ENCODE measurements around the gene HMGN1. TPM values are rescaled to one million over a fixed set of nuclear protein-coding genes. Genes with fewer than 3 reads are reported as not detected.

Gene HMGN1
- total and polyA plus RNA-seq, 4 donors = 34.6 to 92.3 (median 55.0) TPM

DNA sequence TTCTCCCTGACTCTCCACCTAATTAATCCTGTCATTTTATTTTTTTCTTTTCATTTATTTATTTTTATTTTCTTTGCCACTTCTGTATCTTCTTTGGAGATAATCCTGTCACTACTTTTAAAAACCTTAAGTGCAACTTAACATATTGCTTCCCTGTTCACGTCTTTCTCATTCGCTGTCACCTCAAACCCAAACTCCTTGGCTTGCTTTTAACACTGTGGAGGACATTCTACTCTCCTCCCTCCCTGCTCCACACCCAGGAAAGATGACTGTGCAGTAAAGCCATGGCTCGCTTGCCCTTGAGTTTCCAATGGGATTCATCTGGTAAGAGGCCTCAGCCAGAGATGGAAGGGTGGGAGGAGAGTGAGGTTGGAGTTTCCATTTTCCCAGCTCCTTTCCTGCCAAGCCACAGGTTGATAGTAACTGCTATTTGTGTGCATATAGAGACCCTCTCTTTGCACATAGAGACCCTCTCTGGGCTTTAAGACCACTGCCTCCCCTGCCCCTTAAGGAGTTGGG is 29.0 kb downstream of the HMGN1 start:
- Histone ChIP-seq H3K9ac (ENCODE audit: low read depth in 1 of 2, low read length in 2 of 2) (no peak overlapping the region), H3K9me3 (ENCODE audit: control insufficient read depth in 4 of 4, low read length in 3 of 4) (no peaks in the 10 kb centered on the region), H3K4me3 (ENCODE audit: low read depth in 1 of 3, low read length in 3 of 3) (no peak overlapping the region), H3K27me3 (ENCODE audit: control insufficient read depth in 4 of 4, insufficient read depth in 4 of 4, low read length in 3 of 4) (no peaks in the 10 kb centered on the region), H3K4me1 (ENCODE audit: control insufficient read depth in 4 of 4, insufficient read depth in 4 of 4, low read length in 3 of 4) (peaks cover 0 to 9% (median 2%) of the 10 kb centered on the region in 4 donors), H3K36me3 (ENCODE audit: control insufficient read depth in 4 of 4, insufficient read depth in 3 of 4, low read depth in 1 of 4, low read length in 3 of 4) (no peaks in the 10 kb centered on the region), H3K27ac (ENCODE audit: low read depth in 1 of 2, low read length in 2 of 2) (no peak overlapping the region)
- TF ChIP-seq FOXA2 (IDR thresholded peaks at IDR 0.05) (no peak), JUND (IDR thresholded peaks at IDR 0.05) (no peak), HNF4A (conservative IDR thresholded peaks at IDR 0.05) (no peak), SP1 (IDR thresholded peaks at IDR 0.05) (no peak)
- TF ChIP-seq, protein P1, sequence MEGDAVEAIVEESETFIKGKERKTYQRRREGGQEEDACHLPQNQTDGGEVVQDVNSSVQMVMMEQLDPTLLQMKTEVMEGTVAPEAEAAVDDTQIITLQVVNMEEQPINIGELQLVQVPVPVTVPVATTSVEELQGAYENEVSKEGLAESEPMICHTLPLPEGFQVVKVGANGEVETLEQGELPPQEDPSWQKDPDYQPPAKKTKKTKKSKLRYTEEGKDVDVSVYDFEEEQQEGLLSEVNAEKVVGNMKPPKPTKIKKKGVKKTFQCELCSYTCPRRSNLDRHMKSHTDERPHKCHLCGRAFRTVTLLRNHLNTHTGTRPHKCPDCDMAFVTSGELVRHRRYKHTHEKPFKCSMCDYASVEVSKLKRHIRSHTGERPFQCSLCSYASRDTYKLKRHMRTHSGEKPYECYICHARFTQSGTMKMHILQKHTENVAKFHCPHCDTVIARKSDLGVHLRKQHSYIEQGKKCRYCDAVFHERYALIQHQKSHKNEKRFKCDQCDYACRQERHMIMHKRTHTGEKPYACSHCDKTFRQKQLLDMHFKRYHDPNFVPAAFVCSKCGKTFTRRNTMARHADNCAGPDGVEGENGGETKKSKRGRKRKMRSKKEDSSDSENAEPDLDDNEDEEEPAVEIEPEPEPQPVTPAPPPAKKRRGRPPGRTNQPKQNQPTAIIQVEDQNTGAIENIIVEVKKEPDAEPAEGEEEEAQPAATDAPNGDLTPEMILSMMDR (IDR thresholded peaks at IDR 0.05; ENCODE audit: low read depth, low read length, missing input control) = no peak
- TF ChIP-seq, protein P2, sequence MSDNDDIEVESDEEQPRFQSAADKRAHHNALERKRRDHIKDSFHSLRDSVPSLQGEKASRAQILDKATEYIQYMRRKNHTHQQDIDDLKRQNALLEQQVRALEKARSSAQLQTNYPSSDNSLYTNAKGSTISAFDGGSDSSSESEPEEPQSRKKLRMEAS (IDR thresholded peaks at IDR 0.05) = no peak
- DNase-seq (ENCODE audit: low spot score) = no peak
- 95% methylated on average over 3 of the region's 3 CpGs for WGBS

DNA sequence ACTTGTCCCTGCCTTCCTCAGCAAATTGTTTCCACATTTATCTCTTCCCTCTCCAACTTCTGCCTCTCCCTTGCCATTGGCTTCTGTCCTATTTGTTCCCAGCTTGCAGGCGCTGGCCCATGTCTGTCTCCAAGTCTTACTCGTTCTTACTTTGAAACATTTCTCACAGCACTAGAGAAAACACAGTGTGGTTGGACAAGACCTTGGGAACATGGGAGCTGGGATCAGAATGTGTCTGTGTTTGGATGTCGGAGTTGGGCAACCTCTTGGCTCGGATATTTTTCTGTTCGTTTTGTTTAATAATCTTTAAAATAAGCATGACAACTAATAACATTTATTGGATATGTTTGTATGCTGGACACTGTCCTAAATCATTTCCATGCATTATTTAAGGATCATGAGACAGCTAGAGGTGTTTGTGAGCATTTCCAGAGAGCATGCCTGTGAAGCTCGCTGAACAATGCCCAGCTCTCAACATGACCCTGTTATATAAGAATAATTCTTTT is 29.6 kb downstream of the HMGN1 start:
- Histone ChIP-seq H3K4me1 (ENCODE audit: control insufficient read depth in 4 of 4, insufficient read depth in 4 of 4, low read length in 3 of 4) (peaks cover 0 to 15% (median 5%) of the 10 kb centered on the region in 4 donors), H3K27ac (ENCODE audit: low read depth in 1 of 2, low read length in 2 of 2) (no peak overlapping the region), H3K4me3 (ENCODE audit: low read depth in 1 of 3, low read length in 3 of 3) (no peak overlapping the region), H3K9me3 (ENCODE audit: control insufficient read depth in 4 of 4, low read length in 3 of 4) (no peaks in the 10 kb centered on the region), H3K9ac (ENCODE audit: low read depth in 1 of 2, low read length in 2 of 2) (no peak overlapping the region), H3K36me3 (ENCODE audit: control insufficient read depth in 4 of 4, insufficient read depth in 3 of 4, low read depth in 1 of 4, low read length in 3 of 4) (no peaks in the 10 kb centered on the region), H3K27me3 (ENCODE audit: control insufficient read depth in 4 of 4, insufficient read depth in 4 of 4, low read length in 3 of 4) (no peaks in the 10 kb centered on the region)
- no peak for TF ChIP-seq GABPA (IDR thresholded peaks at IDR 0.05 in 1 of 2, conservative IDR thresholded peaks at IDR 0.05 in 1 of 2)
- no peak for TF ChIP-seq SP1 (IDR thresholded peaks at IDR 0.05)
- no peak for TF ChIP-seq RXRA (IDR thresholded peaks at IDR 0.05)
- TF ChIP-seq RAD21 (IDR thresholded peaks at IDR 0.05) = no peak
- no peak for TF ChIP-seq HNF4G (IDR thresholded peaks at IDR 0.05)
- TF ChIP-seq, protein P3, sequence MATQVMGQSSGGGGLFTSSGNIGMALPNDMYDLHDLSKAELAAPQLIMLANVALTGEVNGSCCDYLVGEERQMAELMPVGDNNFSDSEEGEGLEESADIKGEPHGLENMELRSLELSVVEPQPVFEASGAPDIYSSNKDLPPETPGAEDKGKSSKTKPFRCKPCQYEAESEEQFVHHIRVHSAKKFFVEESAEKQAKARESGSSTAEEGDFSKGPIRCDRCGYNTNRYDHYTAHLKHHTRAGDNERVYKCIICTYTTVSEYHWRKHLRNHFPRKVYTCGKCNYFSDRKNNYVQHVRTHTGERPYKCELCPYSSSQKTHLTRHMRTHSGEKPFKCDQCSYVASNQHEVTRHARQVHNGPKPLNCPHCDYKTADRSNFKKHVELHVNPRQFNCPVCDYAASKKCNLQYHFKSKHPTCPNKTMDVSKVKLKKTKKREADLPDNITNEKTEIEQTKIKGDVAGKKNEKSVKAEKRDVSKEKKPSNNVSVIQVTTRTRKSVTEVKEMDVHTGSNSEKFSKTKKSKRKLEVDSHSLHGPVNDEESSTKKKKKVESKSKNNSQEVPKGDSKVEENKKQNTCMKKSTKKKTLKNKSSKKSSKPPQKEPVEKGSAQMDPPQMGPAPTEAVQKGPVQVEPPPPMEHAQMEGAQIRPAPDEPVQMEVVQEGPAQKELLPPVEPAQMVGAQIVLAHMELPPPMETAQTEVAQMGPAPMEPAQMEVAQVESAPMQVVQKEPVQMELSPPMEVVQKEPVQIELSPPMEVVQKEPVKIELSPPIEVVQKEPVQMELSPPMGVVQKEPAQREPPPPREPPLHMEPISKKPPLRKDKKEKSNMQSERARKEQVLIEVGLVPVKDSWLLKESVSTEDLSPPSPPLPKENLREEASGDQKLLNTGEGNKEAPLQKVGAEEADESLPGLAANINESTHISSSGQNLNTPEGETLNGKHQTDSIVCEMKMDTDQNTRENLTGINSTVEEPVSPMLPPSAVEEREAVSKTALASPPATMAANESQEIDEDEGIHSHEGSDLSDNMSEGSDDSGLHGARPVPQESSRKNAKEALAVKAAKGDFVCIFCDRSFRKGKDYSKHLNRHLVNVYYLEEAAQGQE (IDR thresholded peaks at IDR 0.05) = no peak
- TF ChIP-seq TAF1 (conservative IDR thresholded peaks at IDR 0.05) = no peak
- no peak for TF ChIP-seq JUND (IDR thresholded peaks at IDR 0.05)
- no peak for TF ChIP-seq NR2F2 (IDR thresholded peaks at IDR 0.05)
- no peak for TF ChIP-seq FOXA2 (IDR thresholded peaks at IDR 0.05)
- TF ChIP-seq, protein P2 (IDR thresholded peaks at IDR 0.05) = no peak
- TF ChIP-seq, protein P4, sequence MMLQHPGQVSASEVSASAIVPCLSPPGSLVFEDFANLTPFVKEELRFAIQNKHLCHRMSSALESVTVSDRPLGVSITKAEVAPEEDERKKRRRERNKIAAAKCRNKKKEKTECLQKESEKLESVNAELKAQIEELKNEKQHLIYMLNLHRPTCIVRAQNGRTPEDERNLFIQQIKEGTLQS (IDR thresholded peaks at IDR 0.05) = no peak
- TF ChIP-seq, protein P5, sequence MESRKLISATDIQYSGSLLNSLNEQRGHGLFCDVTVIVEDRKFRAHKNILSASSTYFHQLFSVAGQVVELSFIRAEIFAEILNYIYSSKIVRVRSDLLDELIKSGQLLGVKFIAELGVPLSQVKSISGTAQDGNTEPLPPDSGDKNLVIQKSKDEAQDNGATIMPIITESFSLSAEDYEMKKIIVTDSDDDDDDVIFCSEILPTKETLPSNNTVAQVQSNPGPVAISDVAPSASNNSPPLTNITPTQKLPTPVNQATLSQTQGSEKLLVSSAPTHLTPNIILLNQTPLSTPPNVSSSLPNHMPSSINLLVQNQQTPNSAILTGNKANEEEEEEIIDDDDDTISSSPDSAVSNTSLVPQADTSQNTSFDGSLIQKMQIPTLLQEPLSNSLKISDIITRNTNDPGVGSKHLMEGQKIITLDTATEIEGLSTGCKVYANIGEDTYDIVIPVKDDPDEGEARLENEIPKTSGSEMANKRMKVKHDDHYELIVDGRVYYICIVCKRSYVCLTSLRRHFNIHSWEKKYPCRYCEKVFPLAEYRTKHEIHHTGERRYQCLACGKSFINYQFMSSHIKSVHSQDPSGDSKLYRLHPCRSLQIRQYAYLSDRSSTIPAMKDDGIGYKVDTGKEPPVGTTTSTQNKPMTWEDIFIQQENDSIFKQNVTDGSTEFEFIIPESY (IDR thresholded peaks at IDR 0.05) = no peak
- no peak for TF ChIP-seq YY1 (IDR thresholded peaks at IDR 0.05)
- TF ChIP-seq FOXA1 (IDR thresholded peaks at IDR 0.05) = no peak
- no peak for TF ChIP-seq HNF4A (conservative IDR thresholded peaks at IDR 0.05)
- WGBS = 70% methylated on average over 6 of the region's 6 CpGs
- DNase-seq (ENCODE audit: low spot score) = no peak

Data from liver (tissue), 9 donors.